Measurements from ENCODE around the gene C1QTNF5.
A peak's percentile ranks its signal among the peaks of the same experiment; 100 is the strongest.

C1QTNF5 gene

DNA sequence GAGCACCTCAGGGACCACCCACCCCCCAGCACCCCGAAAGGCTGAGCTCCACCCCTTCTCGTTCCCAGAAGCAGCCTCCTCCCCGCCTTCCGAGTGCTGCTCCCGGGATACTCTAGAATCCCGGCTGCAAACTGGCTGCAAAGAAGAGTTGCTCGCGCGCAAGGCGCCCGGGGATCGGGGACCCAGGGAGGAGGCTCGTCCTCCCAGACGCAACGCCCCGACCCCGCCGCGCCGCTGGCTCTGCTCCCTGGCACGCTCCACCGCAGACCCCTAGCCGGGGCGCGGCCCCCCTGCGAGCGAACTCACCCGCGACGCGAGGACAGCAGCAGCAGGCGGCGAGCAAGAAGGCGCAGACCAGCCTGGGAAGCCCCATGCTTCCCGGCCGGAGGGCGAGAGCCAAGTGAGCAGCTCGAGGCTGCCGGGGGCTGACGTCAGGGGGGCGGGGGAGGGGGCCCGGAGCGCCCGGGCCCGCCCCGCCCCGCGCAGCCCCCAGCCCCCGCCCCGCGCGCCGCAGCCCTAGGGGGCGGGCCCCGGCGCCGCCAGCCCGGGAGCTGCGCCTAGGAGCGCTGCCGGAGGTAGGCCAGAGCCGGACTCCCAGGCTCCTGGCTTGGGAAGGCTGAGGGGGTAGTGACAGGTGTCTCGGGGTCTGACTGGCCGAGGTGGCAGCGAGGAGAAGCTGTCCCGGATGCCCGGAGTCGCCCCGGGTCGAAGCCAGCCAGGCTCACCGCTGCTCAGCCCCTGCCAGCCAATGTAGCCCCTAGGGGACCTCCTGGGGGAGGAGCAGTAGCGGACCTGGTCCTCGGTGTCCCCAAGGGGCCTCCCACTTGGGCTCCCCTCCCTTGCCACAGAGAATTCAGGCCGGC lies 23.7 kb downstream of the C1QTNF5 start, which contains the start of gene MCAM:
Gene MCAM (minus strand): TSS at position 402 of the 863 bp plus-strand sequence. CDS start 29 bp downstream, at position 373.
- DNase-seq: peak in 1 of 2 experiments; percentile 79

DNA sequence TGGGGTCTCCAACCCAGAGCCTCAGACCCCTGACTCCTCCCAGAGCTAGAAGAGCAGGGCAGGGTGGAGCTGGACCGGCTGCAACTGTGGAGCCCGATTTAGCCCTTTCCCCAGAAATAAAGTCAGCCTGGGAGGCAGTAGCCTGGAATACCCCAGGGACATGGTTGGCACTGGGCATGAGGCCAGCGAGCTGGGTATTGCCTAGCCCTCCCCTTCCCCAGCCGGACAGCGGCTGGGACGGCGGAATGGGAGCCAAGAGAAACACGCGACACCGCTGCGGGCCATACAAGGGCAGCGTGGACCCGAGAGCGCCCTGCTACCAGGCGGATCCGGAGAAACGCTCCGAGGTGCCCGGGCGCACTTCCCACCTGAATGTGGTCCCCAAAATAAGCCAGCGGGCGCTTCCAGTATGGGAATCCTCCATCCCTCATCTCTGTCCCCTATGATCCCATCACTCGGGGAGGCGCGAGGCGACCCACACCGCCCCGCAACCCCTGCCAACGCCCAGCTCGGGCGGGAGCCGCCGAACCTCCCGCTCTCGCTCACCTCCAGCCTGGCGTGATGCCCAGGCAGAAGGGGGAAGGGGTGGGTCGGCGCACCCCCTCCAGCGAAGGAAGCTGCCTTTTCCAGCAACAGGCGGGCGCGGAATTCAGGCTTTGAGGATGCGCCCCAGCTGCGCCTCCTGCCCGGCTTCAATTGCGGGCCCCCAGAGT lies 24.5 kb downstream of the C1QTNF5 start:
- peak in 1 of 2 experiments; percentile 78 for DNase-seq

DNA sequence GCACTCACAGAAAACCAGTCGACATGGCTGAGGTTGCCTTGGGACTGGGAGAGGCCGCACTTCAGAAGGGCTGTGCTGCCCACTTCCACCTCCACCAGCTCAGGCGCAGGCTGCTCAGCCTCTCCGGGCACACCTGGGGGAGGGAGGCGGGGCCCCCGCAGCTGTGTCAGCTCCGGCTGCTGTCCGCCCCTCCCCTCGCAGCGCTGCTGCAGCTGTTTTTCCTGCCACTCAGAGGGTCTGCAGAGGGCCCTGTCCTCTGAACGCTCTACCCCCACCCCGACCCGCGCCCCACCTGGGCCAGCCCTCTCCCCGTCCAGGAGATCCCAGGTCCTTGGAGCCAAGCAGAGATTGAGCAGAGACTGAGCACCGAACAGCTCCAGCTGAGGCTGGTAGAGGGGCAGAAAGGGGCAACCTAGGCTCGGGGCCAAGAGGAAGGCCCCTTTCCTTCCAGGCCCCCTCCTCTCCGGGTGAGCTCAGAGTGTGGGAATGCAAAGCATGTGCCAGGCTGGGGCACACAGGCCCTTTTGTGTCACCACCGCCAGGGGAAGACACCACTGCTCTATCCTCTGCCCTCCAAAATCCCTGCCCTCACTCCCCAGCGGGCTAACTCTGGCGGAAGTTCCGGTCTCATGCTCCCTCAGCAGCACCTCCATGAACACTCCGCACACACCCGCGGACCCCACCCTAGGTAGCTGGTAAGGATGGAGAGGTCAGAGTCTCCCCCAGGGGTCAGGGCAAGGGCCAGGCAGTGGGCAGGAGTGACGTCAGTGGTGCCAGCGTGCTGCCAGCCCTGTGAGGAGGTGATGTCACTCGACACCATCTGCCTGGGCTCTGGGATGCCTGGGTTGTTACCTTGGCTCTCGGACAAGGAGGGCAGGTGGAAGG lies 25.3 kb downstream of the C1QTNF5 start:
- peak in 1 of 2 experiments; percentile 73 for DNase-seq

DNA sequence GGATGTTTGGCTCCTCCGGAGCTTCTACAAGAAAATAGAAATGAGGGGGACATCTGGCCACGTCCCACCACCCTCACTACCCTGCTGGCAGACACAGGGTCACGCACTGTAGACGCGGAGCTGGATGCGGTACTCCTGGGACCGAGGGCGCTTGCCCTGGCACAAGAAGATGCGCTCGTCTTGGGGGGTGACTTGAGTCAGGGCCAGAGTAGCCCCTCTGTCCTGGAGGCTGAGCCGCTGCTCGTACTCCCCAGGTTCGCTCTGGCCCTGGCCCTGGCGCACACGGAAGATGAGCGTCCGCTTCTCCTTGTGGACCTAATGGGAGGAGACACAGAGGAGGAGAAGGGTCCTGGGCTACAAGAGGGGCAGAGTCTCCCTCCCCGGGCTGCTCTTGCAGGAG lies 26.0 kb downstream of the C1QTNF5 start:
- no peak for DNase-seq

DNA sequence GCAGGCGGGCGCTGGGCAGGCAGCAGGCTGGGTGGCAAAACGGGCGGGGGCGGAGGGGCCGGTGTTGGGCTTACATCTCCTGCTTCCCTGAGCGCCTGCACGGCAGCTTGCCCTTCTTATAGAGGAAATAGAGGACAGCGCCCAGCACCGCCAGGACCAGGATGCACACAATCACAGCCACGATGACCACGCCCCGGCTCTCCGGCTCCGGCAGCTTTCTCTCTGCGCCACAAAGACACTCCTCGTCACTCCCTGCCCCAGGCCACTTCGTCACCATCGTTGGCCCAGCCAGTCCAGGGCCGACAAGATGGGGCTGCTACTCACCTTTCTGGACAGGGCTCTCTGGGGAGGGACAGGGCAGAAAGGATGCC lies 30.0 kb downstream of the C1QTNF5 start:
- DNase-seq: no peak

DNA sequence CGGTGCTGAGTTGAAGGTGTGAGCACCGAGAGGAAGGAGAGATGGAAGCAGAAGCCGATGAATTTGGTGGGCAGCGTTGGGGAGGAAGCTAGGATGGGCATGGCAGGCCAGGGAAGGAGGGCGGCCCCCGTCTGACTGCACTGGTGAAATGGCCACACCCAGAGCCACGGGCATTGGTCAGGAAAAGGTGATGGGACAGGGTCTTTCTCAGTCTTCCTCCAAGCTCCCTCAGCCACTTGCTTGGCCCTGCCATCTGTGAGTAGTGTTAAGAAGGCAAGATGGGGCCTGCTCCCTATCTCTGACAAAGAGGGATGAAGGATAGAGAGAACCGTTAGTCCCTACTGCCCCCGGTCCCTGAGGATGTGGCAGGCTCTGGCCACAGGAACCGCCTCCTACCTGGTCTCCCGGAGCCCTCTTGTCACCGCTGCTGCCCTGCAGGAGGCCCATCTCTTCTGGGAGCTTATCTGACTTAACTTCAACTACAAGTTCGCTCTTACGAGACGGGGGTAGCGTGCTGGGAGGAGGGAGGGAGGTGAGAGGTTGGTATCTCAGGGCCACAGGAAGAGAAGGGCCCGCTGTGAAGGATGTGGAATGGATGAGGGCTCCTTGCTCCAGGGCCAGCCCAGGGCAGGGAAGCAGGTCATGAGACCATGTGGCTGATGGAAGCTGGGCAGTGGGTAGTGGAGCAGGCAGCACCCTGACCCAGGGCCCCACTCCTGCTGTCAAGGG lies 30.6 kb downstream of the C1QTNF5 start:
- no peak for DNase-seq

DNA sequence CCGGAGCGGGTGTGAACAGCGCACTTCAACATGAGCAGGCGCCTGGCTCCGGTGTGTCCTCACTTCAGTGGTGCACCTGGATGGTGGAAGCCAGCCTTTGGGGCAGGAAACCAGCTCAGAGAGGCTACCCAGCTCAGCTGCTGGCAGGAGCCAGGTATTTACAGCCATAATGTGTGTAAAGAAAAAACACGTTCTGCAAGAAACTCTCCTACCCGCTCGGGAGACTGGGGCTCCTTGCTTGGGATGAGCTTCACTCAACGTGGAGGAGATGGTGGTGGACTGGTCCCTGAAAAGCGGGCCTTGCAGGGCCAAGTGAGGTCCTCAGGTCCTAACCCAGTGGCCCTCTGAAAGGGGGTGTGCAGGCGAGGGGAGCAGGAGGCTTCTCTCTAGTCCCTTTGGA lies 31.3 kb downstream of the C1QTNF5 start:
- DNase-seq: no peak

DNA sequence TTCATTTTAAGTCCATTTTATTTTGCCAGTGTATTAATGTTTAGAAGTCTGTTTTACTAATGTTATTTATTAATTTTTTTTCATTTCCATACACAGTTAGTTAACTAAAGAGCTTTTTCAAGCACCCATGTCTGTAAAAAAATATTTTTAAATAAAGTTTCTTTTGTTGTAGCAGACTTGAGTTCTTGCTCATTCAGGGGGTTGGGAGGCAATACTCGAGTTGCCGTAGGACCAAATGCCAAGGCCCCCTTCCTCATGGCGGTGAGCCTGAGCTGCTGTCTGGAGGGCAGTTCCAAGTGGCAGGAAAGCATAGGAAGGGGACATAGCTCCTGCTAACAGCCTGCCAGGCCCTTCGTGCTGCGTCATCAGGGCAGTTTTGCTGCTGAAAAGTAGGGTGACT lies 32.7 kb downstream of the C1QTNF5 start:
- no peak for DNase-seq

DNA sequence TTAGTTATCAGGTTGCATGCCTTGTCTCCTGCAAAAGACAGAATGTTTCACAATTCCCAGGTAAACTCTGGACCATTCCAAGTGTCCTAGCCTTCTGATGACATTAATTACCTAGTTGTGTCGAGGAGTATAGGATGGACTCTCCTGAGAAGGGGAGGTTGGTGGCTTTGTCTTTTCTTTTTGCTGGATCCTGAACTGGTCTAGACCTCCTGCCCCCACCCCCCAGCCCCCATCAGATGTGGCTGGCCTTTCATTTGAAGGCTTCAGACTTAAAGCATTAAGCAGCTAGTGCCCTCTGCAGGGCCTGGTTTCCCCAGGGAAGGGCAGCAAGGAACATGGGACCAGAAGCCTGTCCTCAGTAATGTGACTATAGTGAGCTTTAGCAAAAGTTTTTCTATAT lies 33.5 kb downstream of the C1QTNF5 start:
- DNase-seq: no peak

DNA sequence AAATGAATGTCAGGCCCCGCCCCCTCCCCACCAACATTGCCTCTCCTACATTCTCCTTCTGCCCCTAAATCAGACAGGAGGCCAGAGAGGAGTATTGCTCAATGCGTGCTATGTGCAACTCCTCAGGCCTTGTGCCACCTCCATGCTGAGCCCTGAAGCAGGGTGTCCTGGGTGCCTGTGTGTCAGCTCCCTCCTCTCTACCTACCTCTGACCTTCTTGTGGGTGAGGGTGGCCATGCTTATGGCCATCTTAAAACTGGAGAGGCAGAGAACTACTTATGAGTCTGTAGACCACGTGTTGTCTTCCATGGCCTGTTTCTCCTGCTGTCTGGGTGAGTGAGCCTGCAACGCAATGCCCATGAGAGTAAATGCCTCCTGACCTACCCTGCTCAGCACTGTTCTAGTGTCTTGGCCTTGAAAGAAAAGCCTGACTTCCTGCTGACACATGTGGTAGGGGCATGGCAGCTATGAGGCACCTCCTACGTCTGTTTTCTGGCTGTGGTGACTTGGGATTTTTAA lies 34.3 kb downstream of the C1QTNF5 start:
- DNase-seq: no peak

DNA sequence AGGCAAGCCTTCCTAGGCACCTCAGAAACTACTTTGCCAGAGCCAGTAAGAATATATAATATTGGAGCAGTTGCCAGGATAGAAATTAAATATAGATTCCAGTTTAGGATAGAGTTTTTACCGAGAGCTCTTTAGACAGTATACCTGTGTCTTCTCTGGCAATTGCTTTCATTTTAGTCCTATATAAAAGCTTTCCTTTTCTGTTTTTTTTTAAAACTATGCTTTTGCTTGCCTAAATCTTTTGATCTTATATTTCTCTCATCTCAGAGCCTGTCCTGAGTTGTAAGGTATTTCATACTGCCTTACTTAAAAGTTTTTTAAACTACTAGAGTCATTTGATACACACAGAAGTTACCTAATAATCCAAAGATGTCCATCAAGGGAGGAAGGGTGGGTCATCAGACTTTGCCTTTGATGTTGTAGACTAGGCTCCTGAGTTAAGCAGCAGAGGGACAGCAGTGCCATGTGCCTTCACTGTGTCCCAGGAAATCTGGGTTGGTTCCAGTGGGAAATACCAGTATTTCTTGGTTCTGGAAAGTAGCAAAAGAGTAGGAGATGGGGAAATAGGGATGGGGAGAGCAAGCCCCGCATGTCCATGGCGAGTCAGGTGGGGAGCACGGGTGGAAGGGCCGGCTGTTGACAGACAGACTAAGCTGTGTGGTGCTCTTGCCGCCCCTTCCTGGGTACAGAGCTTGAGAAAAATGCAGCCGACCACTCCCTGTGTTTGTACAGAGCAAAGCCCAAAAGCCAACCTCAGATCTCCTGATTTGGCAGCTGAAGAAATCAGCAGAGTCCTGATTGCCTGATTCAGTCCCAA lies 34.9 kb downstream of the C1QTNF5 start:
- no peak for DNase-seq

DNA sequence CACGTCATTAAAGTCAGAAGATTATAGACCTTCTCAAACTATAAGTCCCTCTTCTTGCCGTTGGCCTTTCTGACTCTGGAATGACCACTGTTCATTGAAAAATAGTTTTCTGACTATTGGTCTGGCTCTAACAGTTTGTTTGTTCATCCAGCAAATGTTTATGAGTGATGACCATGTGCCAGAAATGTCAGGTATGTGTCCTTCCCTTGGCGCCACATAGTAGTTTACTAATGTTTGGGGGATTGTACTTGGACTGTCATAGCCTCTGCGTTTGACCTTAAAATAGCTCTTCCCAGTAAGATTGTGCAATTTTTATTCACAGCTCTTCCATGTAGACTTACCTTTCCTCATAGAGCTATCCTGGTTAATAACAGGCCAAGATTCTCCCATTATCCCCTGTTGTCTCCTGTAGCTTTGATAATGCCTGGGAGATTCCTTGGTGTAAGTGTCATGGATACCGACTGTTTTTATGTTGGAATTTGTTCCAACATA lies 37.4 kb downstream of the C1QTNF5 start:
- no peak for DNase-seq

DNA sequence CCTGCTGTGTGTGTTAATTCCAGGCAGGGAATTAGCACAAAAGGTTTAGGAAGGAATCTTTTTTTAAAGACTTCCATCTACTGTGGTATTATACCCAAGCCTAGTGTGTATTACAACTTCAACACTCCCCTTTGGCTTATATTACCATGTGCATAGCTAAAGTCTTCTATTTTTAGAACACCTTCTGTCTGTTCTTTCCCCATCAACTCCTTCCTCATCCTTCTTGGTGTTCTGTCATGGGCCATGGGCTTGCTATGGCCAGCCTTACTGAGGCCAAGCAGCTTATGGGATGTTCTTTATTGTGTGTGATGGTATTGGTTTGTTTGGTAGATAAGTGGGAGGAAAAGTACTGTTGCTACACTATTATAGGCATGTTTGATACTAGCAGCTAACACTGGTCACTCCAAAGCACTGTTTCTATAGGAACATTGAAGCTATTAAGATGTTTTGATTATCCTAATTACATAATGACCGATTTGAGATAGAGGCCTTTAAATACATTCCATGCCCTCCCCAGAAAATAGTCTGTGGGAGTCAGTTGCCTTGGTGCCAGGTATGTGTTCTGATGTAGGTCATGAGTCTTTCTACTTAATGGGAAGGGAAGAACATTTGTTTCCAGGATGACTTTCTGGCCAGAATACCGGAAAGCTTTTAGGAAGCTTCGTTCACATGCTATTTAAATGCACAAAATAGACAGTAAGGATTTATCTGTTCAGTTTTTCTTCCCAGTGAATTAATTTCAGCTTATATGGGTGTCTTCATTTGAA lies 40.3 kb downstream of the C1QTNF5 start:
- DNase-seq: no peak

DNA sequence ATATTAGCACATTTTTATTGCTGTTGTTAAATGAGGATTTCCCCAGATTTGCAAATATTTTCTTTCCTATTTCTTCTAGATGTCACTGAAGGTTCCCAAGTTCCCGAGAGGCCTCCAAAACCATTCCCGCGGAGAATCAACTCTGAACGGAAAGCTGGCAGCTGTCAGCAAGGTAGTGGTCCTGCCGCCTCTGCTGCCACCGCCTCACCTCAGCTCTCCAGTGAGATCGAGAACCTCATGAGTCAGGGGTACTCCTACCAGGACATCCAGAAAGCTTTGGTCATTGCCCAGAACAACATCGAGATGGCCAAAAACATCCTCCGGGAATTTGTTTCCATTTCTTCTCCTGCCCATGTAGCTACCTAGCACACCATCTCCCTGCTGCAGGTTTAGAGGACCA lies 41.3 kb downstream of the C1QTNF5 start:
- no peak for DNase-seq

DNA sequence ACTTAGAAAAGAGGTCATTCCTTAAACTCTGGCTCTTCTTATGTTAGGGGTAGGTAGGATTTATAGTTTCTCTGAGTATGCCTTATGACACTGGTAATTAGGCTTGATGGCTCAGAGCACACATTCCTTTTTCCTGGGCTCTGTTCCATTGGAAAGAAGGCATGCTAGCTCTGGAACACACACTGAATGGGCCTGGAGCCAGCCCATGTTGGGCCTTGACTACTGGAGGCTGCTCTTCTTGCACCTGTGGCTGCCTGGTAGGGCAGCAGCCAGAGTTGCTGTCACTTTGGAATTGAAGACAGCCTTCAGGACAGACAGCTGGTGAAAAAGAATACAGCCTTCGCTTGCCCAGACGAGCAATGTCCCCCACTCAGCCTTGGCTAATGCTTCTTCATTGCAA lies 42.0 kb downstream of the C1QTNF5 start:
- DNase-seq: peak in 1 of 2 experiments; percentile 54

DNA sequence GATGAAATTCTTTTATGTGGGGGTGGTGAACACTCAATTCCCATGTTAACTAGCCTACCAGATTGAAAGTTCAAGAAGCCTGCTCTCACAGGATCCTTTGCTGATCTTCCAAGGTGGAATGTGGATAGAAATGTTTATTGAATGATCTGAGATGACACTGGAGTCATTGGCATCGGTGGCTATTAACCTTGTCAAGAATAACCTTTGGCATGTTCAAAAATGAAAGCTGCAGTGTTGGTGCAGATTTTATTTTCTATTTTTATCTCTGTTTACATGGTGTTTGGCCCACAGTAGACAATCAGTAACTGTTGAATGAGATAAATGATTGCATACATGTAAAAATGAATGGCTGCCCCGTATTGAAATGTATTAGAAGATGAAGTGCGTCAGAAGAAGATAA lies 42.7 kb downstream of the C1QTNF5 start:
- DNase-seq: no peak

DNA sequence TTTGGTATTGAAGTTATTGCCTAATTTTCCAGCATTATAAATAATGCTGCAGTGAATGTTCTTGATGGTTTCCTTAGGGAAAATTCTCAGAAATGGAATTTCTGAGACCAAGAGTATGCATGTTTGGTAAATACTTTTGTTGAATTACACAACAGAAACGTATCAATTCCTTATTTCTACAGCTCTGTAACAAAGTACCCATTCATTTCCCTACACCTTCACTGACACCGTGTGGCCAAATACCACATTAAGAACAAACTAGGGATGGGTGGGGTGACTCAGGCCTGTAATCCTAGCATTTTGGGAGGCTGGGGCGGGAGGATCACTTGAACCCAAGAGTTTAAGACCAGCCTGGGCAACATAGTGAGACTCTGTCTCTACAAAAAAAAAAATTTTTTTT lies 45.5 kb downstream of the C1QTNF5 start:
- no peak for DNase-seq

DNA sequence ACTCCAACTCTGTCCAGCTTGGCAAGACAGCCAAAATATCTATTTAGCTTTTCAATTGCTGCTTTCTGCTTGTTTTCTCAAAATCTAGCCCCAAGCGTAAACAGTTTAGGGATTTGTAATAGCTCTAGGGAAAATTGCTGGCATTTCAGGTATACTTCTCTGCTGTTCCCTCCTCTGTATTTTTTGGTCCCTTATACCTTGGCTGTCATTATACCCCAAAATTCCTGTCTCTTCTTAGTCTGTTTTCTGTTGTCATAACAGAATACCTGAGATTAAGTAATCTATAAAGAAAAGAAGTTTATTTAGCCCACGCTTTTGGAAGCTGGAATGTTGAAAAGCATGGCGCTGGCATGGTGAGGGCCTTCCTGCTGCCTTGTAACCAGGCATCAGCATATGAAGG lies 47.2 kb downstream of the C1QTNF5 start:
- DNase-seq: no peak

DNA sequence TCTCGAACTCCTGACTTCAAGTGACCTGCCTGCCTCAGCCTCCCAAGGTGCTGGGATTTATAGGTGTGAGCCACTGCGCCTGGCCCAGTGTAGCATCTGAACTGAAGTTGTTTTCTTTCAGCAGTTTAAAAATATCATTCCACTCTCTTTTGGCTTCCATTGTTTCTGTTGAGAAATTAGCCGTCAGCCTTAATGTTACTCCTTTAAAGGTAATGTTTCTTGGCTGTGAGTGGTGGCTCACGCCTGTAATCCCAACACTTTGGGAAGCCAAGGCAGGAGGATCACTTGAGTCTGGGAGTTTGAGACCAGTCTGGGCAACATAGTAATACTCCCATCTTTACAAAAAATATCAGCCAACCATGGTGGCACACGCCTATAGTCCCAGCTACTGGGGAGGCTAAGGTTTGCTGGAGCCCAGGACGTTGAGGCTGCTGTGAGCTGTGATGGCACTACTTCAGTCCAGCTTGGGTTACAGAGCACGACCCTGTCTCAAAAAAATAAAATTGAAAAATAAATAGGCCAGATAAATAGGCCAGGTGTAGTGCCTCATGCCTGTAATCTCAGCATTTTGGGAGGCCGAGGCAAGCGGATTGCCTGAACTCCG lies 49.7 kb downstream of the C1QTNF5 start:
- no peak for DNase-seq

Data from NCI-H446 (cell line).